GM12891 (cell line): ENCODE data around the gene RANGAP1.

Source experiments
- POLR2A ChIP-seq: IDR thresholded peaks from 2 replicates; pipeline ENCODE4 v1.6.1; 2011; ENCODE audit warnings: low read depth, low read length, control low read depth
- POLR2AphosphoS5 ChIP-seq: IDR thresholded peaks from 2 replicates; pipeline ENCODE4 v1.6.1; 2011; ENCODE audit warnings: low read depth, low read length, control low read depth
- SPI1 ChIP-seq: IDR thresholded peaks from 2 replicates; pipeline ENCODE4 v1.6.1; 2011; ENCODE audit warnings: low read depth, low read length, control low read depth
- TAF1 ChIP-seq: IDR thresholded peaks from 2 replicates; pipeline ENCODE4 v1.6.1; 2011; ENCODE audit warnings: low read depth, low read length, control low read depth

GRCh38 chr22:41324821-41325528, 39.0 kb upstream of the RANGAP1 start:
- TF ChIP-seq POLR2AphosphoS5 = no peak
- no peak for TF ChIP-seq POLR2A
- no peak for TF ChIP-seq TAF1
- TF ChIP-seq SPI1 = no peak
